Panc1 (cell line): ENCODE measurements around the gene PPM1H. TPM values are rescaled to one million over a fixed set of nuclear protein-coding genes. Genes with fewer than 3 reads are reported as not detected.

Experiments used
- ATAC-seq: fragments of 200-7000 bp; cut with Tn5 transposase; 2 replicates; pipeline ENCODE4 v1.9.1; 2020; ENCODE audit warnings: mild to moderate bottlenecking, moderate library complexity
- BruUV-seq: library from RNA; stranded (reverse); fragments of 400-500 nt; replicated peaks from 2 replicates; lab custom pipeline; 2021; lab: Mats Ljungman, UMichigan
- CTCF ChIA-PET: fragments of 300-600 bp; sonication (Branson Sonifier 250); formaldehyde crosslinking; loops from one replicate; lab custom pipeline; 2022; ENCODE audit warnings: antibody characterized with exemption; lab: Charles Lee
- POLR2A ChIA-PET: fragments of 300-600 bp; sonication (Branson Sonifier 250); formaldehyde crosslinking; loops from one replicate; lab custom pipeline; 2022; ENCODE audit warnings: antibody characterized with exemption; lab: Charles Lee
- DNase-seq: peaks from one replicate; pipeline ENCODE4 v3.0.0-alpha.2; 2010; ENCODE audit warnings: low read depth, low spot score
- H3K27ac ChIP-seq: 2 replicates; pipeline ENCODE4 v1.5.1; 2011; ENCODE audit warnings: mild to moderate bottlenecking, low read length, inconsistent platforms
- H3K27me3 ChIP-seq: fragments of 200-500 bp; sonication (Bioruptor generic); 2 replicates; pipeline ENCODE4 v1.6.0; 2014; ENCODE audit warnings: low read length, inconsistent platforms; ENCODE audit not compliant: control insufficient read depth, insufficient read depth
- H3K36me3 ChIP-seq: fragments of 200-500 bp; sonication (Bioruptor generic); 2 replicates; pipeline ENCODE4 v1.5.1; 2014; ENCODE audit warnings: inconsistent platforms, mild to moderate bottlenecking, low read length, moderate library complexity; ENCODE audit not compliant: control insufficient read depth, insufficient read depth
- H3K4me1 ChIP-seq: 2 replicates; pipeline ENCODE4 v1.5.1; 2011; ENCODE audit warnings: inconsistent platforms, mild to moderate bottlenecking, low read length, moderate library complexity; ENCODE audit not compliant: control insufficient read depth, insufficient read depth
- H3K4me3 ChIP-seq, 2 experiments: 2 replicates each; pipeline ENCODE4 v1.5.1; 2011 to 2012; ENCODE audit warnings: low read depth in 2 of 2, low read length in 2 of 2, mild to moderate bottlenecking in 2 of 2, inconsistent platforms in 1 of 2, moderate library complexity in 1 of 2
- H3K9me3 ChIP-seq: fragments of 200-500 bp; sonication (Bioruptor generic); 2 replicates; pipeline ENCODE4 v1.5.1; 2014; ENCODE audit warnings: low read depth, mild to moderate bottlenecking, inconsistent platforms, low read length, moderate library complexity; ENCODE audit not compliant: control insufficient read depth, insufficient read depth
- CTCF ChIP-seq: fragments of 450-650 bp; IDR thresholded peaks from 2 replicates; pipeline ENCODE4 v1.5.1; 2017; ENCODE audit warnings: mild to moderate bottlenecking
- POLR2AphosphoS5 ChIP-seq: IDR thresholded peaks from 2 replicates; pipeline ENCODE4 v1.6.1; 2012; ENCODE audit warnings: mild to moderate bottlenecking, low read depth, low read length, moderate library complexity
- REST ChIP-seq, 2 experiments: IDR thresholded peaks; 2 replicates each; pipeline ENCODE4 v1.6.1; 2011 to 2012; ENCODE audit warnings: low read depth in 2 of 2, control low read depth in 1 of 2, low read length in 1 of 2, mild to moderate bottlenecking in 1 of 2, moderate library complexity in 1 of 2; ENCODE audit not compliant: insufficient read depth in 1 of 2
- SIN3A ChIP-seq: IDR thresholded peaks from 2 replicates; pipeline ENCODE4 v1.6.1; 2012; ENCODE audit warnings: low read depth, mild to moderate bottlenecking, low read length, moderate library complexity, borderline replicate concordance; ENCODE audit not compliant: insufficient read depth
- TCF7L2 ChIP-seq: IDR thresholded peaks from 2 replicates; pipeline ENCODE4 v1.6.1; 2011; ENCODE audit warnings: mild to moderate bottlenecking, low read depth, low read length, inconsistent platforms
- in situ Hi-C: cut with HindIII; loops from 2 replicates; pipeline ENCODE4 v1.10.0; 2016; ENCODE audit warnings: low sequenced_read_pairs, low pct_unique_long_range_greater_than_20kb
- intact Hi-C: fragments of 100-400 bp; cut with micrococcal nuclease; formaldehyde crosslinking; loops from one replicate; pipeline ENCODE4 v1.10.0; 2022; ENCODE audit not compliant: unreplicated experiment
- total RNA-seq: library from RNA; stranded (reverse); gene quantifications from one replicate; pipeline ENCODE4 v1.2.1, GENCODE V29; 2021; ENCODE audit not compliant: unreplicated experiment

The PPM1H gene
- total RNA-seq, 1 experiment from 2014 or later = 22.9 TPM

GRCh38 chr12:62846491-62846890 lies 88.5 kb downstream of the PPM1H start:
- DNase-seq (no peak), ATAC-seq (no peak)
- Histone ChIP-seq H3K9me3 (no peaks in the 10 kb centered on the region), H3K4me1 (peaks cover 12% of the 10 kb centered on the region), H3K4me3 (no peak overlapping the region), H3K36me3 (no peaks in the 10 kb centered on the region; the same call in 1 of the 2 replicates), H3K27me3 (no peaks in the 10 kb centered on the region), H3K27ac (no peak overlapping the region)
- TF ChIP-seq CTCF (no peak), POLR2AphosphoS5 (no peak), TCF7L2 (no peak), SIN3A (no peak), REST (IDR thresholded peaks at IDR 0.05; ENCODE audit: insufficient read depth in 1 of 2, low read depth in 2 of 2, low read length in 1 of 2) (no peak)
- ChIA-PET POLR2A (no interaction called here), CTCF (no interaction called here)
- in situ Hi-C loops (no loop called here), intact Hi-C loops (no loop called here)
- BruUV-seq = no TSS peak

GRCh38 chr12:62844915-62845314 lies 90.0 kb downstream of the PPM1H start:
- H3K27me3 ChIP-seq = no peaks in the 10 kb centered on the region
- H3K27ac ChIP-seq = no peak overlapping the region
- intact Hi-C loops = no loop called here
- CTCF ChIA-PET = no interaction called here
- DNase-seq (no peak), ATAC-seq (no peak)
- peaks cover 12% of the 10 kb centered on the region for H3K4me1 ChIP-seq
- in situ Hi-C loops = no loop called here
- TF ChIP-seq TCF7L2 = no peak
- no peak for TF ChIP-seq SIN3A
- no peak for TF ChIP-seq POLR2AphosphoS5
- TF ChIP-seq CTCF = no peak
- TF ChIP-seq REST (IDR thresholded peaks at IDR 0.05; ENCODE audit: insufficient read depth in 1 of 2, low read depth in 2 of 2, low read length in 1 of 2) = no peak
- H3K9me3 ChIP-seq = no peaks in the 10 kb centered on the region
- no peaks in the 10 kb centered on the region; the same call in 1 of the 2 replicates for H3K36me3 ChIP-seq
- no peak overlapping the region for H3K4me3 ChIP-seq
- POLR2A ChIA-PET = no interaction called here
- BruUV-seq = no TSS peak
